NCI-H187 (cell line): ENCODE measurements around the gene CARHSP1.
"Not testable (repeated sequence)": the region's sequence is repeated elsewhere in the genome, so short reads cannot be mapped to it uniquely, and the experiment has no call there.

Source experiments
- DNase-seq, 2 experiments: peaks; one replicate each; lab custom pipeline; 2025; lab: John Stamatoyannopoulos, UW

Gene CARHSP1

DNA sequence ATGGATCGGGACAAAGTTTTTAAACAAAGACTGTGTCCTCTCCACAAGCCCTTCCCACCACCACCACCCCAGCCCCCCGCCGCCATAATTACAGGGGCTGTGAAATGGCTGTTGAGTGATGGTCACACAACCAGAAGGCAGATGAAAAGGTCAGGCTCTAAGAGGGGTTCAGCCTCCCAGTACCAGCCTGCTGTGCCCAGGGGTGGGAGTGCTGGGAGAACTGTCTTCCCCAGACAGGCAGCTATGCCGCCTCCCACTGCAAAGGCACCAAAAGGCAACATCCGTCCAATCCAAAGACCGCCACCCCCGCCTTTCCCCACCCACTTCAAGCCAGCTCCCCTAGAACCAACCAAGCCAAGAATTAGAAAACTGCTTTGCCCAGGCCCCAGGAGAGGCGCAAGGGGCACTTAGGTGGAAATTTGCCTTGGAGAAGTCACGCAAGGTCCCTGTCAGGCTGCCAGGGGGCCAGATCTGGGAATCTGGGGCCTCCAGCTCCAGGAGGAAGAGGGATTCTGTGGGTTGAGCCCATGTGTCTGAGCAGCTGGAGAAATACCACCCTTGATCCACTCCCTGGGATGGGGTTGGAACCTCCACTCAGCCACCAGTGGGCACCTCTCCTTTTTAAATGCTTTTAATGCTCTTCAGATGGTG is 14.4 kb downstream of the CARHSP1 start:
- no peak for DNase-seq

DNA sequence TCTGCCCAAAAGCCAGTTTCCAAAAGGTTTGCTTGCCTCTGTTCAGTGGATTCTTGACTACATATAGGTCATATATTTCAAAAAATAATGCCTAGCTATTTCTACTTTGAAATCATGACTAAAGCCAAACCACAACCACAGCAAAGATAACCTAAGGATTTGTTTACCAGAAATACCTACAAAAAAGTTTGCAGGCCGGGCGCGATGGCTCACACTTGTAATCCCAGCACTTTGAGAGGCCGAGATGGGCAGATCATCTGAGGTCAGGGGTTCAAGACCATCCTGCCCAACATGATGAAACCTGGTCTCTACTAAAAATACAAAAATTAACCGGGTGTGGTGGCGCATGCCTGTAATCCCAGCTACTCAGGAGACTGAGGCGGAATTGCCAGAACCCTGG is 15.2 kb downstream of the CARHSP1 start:
- no peak for DNase-seq

DNA sequence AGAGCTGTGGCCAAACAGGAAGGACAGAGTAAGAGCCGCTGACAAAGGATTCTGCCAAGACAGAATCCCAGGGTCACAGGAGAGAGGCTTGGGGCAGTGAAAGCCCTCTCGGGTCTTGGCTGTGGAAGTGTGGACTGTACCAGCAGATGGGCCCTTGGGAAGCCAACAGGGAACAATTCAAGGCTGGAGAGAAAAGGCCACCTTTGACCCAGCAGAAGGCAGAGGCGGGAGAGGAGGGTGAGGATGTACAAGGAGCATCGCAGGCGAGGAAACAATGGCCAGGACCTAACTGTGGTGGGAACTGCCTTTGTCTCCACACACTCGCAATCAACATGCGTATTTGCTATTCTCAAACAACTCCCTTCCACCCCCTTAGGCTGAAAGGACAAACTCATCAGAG is 15.7 kb downstream of the CARHSP1 start:
- DNase-seq: no peak

DNA sequence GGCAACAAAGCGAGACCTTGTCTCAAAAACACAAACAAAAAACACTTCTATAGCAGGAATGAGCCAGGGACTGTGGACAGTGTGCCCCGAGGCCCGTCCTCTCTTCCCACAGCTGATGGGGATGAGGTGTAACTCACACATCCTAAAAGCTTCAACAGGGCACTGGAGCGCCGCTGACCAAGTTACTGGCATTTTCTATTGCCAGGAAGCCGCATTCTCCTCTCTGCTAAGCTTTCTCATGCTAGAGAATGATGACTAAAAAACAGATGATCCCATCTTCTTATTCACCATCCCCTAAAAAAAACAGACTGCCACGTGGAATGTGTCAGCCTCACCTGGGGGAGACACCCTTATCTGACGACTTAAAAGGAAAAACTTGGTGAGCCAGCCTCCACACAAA is 16.3 kb downstream of the CARHSP1 start:
- no peak for DNase-seq

DNA sequence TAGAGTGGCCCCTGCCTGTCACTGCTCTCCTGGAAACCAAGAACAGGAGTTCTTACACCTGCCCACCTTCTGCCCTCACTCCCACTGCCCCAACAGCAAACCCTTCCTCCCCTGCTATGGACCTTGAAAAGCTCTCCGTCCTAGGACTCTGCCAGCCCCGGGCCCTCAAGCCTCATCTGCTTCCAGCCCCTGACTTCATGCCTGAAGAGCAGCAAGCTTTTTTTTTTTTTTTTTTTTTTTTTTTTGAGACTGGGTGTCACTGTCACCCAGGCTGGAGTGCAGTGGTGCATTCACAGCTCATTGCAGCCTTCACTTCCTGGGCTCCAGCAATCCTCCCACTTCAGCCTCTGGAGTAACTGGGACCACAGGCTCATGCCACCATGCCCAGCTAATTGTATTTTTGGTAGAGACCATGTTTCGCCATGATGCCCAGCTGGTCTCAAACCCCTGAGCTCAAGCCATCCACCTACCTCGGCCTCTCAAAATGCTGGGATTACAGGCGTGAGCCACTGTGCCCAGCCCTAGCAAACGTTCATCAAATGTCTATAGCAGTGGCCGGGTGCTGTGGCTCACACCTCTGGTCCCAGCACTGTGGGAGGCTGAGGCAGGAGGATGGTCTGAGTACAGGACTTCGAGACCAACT is 16.9 kb downstream of the CARHSP1 start:
- no peak for DNase-seq

DNA sequence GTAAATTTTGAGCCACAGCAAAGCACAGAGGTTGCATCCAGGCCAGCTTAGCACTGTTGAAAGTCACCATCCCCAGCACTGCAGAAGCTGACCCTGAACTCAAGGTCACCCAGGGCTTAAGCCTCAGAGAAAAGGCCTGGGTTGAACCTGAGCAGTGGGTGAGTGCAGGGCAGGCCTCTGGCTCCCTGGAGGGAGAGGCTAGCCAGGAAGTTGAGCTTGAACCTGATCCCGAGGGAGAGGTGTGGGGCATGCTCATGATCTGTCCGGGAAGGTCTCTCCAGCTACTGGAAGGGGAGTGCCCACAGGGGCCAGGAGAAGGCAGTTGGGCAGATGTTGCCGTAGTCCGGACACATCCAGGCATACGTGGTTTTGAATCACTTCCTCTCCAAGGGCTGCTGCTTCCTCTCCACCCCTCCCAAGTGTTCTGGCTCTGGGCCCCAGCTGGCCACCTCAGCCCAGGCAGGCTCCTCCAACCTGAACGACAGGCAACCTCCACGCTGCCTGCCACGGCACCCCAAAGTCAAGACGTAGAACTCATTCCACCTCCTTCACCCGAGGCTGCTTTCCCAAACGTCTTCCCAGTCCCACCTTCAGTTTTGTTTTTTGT is 18.4 kb downstream of the CARHSP1 start:
- DNase-seq: no peak

DNA sequence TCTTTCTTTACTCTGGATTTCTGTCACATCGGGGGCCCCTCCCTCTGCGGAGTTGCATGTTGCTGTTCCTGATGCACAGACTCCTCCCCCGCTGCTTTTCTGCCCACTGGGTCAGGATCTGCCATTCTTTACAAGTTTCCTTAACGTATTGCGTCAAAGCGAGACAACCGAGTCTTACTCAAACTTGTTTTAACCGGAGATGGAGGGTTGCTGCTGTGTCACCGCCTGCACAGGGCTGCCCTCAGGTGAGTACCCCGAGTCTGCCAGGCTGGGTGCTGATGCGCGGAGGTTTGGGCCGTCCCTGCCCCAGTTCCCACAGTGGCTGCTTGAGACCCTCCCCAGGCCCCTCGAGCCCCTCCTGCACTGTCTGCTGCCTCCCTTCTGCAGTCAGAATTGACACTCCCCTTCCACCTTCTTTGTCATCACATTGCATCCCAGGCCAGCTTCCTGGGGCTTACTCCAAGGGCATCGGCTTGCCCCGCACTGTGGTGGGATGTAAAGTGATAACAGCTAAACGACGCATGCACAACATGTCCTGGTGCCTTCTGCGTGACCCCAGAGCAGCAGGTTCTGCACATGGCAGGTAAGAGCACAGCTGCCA is 19.3 kb downstream of the CARHSP1 start:
- DNase-seq: no peak

DNA sequence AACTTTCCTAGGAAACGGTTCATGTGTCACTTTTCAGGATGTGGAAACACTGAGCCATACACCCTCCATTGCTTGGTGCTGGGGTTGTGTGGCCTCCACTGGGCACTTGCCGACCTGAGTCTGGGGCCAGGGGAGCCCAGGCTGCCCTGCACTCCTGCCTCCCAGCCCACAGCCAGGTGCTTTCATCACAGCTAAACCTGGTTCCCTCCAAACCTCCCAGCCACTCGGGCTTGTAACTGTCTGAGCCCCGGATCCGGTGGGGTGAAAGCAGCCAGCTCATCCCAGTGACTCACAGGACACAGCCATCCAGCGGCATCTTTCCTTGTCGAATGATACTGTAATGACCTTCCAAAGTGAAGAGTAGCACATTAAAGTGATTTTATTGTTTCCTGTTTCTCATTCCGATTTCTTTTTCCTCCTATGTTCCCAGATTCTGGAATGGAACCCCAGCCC is 19.8 kb downstream of the CARHSP1 start:
- no peak for DNase-seq

DNA sequence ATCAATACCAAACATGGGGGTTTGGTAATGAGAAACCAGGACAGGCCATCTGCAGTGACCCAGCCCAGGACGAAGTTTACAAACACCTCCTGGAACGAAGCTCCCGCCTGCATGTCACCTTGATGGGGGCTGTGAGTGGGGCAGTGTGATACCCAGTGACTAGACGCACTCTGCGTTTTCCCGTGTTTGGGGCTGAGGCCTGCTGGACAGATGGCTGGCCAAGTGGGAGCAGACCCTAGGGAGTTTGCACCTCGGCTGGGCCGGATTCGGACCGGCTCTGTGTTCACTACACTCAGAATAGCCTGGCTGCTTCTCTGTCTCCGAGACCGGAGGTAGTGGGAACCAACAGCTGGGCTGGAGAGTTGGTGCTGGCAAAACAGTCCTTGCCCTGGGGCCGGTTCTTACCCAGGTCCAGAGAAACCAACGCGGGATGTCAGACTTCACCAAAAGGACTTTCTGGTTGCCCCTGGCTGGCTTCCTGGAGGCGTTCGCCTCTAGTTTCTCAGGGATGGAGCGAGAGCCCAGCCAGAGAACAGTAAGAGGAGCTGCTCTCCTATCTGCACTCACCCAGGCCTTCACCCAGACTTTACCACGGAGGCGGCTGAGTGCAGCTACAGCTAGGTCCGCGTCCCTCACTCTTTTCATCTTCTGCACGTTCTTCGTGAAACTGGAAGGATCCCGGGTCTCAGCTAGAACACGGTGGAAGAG is 20.4 kb downstream of the CARHSP1 start:
- DNase-seq: no peak

DNA sequence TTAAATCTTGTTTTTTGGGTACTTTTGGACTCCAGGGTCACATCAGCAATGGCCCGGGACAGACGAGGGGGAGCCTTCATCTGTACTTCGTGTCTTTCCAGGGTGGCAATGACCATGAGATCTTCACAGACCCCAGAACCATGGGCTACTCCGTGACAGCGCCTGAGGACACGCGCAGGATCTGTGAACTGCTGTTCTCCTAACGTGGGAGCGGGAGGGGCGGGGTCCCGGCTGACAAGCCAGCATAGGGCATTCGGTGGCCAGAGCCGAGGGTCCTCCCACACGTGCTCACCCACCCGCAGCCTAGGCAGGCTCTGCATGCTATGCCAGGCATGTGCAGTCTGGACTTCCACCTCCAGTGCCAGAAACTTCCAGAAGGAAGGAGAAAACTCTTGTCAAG is 21.2 kb downstream of the CARHSP1 start:
- no peak for DNase-seq

DNA sequence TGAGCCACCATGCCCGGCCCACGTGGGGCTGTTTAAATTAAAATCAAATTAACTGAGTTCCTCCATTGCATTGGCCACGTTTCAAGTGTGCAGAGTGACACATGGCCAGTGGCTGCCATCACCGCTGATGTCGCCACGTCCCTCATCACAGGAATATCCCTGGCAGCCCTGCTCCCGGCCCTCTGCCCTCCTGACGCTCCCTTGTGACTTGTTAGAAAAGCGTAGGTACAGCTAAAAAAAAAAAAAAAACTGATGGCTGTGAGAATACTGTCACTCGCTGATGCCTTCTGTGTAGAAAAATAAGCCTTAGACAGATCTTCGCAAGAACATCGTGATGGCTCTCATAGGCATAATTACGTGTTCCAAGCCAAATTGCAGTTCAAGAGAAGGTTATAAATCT is 21.7 kb downstream of the CARHSP1 start:
- DNase-seq: no peak

DNA sequence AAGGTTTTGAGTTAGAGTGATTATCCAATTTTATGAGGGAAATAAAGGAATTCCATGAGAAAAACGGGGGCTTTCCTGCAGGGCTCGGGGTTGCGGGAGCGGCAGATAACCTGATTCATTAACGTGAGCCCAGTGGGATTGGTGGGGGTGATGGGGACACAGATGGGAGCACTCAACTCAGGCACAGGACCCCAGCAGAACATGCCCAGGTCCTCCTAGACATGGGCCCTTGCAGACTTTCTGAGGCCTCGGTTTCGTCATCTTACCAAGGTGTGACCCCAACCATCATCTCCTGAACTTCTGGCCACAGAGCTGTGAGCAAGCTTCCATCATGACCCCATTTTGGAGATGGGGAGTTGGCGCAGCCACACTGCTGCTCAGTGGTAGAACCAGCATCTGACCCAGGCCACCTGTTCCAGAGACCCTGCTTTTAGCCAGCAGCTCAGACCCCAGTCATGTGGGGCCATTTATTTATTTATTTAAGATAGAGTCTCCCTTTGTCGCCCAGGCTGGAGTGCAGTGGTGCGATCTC is 22.3 kb downstream of the CARHSP1 start:
- DNase-seq: no peak

DNA sequence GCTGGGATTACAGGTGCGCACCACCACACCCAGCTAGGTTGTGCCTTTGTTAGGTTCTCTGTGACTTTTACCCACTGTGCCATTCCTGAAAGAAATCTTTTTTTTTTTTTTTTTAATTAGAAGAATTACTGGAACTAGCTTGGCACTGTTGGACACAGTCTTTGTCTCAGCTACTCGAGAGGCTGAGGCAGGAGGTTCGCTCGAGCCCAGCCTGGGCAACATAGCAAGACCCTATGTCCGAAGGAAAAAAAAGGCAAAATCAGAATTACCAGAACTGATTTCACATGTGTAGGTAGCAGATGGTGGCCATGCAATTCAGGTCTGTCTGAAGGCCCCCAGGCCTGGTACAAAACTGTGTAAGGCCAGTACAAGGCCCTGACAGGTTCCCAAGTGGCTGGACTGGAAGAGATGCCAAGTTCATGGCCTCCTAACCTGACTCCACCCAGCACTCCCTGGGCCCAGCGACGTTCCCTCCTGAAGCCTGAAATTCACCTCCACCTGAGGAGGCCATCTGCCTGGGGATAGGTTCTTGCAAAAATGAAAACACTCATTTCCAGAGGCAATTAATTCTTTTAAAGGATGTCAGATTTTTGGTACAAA is 23.0 kb downstream of the CARHSP1 start:
- DNase-seq: no peak

DNA sequence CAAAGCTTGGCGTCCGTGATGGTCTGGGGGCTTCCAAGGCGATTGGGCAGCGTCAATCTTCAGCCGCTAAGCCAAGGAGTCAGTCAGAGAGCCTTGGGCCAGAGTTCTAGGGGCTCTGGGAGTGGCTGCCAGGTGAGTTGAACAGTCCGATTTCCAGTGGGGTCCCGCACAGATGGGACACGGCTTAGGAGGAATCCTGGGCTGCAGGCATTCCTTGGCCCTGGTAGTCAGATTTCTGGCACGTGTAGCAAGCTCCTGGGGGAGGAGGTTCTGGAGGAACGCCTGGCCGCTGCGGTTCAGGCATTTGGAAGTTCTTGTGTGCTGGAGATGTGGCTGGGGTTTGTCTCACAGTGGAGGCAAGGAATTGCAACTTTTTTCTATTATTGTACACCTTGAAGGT is 25.5 kb downstream of the CARHSP1 start:
- not testable (repeated sequence) for DNase-seq

DNA sequence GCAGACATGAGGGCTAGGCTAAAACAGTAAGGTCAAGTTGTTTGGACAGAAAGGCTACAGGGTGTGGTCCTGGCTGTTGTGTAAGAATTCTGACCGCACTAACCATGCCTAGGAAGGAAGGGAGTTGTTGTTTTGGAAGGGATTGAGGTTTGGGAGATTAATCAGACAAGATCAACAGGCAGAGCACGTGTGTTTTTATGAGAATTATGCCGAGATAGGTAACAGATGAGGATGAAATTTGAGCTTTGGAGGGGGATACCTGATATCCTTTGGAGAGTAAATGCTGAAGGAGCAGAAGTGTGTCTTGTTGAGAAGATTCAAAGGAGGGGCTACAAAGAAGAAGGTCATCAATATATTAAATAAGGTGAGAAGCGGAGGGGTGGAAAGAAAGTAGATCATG is 26.8 kb downstream of the CARHSP1 start:
- DNase-seq: not testable (repeated sequence)

DNA sequence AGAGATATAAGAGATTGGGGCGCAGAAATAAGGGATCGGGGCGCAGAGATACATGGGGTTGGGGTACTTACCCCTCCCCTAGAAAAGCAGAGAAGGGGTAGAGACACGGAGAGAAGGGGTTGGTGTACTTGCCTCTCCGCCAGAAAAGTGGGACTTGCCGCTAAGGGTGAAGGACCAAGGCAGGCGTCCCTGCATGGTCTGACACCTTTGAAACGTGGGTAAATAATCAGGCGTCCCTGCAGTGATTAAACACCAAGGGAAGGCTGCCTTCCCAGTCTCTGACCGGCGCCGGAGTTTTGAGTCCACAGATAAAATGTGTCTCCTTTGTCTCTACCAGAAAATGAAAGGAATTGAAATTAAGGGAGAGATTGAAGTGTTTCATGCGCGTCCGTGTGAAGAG is 31.2 kb downstream of the CARHSP1 start:
- DNase-seq: not testable (repeated sequence)

DNA sequence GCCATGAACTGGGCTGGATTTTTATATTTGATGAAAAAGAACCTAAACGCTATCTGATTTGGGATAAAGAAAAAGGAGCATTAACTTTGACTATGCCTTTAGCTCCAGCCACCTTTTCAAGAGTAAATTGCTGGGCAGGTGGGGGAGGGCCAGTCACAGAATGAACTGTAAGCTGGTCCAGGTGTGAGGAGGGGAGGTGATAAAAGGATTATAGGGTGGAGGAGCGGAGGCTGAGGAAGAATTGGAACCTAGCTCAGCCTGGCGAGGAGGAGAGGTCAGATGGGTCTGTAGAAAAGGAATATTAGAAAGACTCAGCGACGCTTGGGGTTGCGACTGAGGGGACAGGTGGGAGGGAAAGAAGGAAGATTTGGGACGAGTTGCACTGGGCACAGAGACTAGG is 32.0 kb downstream of the CARHSP1 start:
- not testable (repeated sequence) for DNase-seq

DNA sequence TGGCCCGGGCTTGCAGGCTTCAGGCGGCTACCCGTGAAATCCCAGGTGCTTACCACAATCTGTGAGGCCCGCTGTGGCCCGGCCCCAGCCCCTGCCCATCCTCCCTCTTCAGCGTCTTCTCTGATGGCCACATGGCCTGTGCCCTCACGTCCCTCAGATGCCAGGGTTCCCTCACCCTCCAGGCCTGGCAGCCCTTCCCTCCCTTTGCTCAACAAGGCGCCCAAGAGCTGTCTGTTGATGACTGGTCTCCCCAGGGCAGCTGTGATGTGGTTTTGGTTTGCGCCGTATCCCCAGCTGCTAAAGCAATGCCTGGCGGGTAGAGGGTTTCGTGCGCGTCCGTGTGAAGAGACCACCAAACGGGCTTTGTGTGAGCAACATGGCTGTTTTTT is 36.1 kb downstream of the CARHSP1 start:
- DNase-seq: no peak

DNA sequence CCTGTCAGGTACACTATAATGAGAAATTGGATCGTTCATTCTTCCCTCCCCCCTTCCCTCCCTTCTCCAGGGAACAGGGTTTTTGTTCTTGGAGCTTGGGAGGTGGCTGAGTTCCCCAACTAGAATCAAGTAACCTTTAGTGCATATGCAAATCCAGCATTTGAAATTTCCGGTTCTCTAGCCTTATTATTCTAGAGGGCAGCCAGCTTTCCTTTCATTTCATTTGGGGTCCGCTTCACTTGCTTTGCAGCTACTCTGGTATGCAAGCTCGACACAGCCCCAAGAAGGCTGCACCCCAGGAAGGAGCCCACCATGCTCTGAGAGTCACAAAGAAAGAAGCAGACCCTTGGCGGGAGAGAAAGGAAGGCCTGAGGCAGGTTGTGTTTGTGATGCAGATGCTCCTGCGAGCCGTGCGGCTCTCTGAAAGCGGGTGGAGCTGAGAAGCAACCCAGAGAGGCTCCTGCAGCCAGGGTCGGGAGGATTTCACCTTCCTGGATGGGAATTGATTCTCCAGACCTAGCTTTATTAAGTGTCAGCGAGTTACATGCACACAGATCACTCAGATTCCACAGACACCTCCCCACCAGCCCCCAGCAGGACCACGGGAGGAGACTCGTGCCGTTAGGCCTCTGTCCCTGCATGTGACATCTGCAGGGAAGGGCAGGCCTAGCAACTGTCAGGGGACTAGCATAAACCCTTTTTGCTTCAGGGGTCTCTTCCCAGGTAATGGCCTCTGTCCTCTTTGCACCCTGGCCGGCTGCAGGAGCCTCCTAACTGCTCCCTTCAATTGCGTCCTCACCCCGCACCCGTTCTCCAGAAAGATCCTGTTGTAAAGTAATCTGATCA is 36.7 kb downstream of the CARHSP1 start:
- no peak for DNase-seq

DNA sequence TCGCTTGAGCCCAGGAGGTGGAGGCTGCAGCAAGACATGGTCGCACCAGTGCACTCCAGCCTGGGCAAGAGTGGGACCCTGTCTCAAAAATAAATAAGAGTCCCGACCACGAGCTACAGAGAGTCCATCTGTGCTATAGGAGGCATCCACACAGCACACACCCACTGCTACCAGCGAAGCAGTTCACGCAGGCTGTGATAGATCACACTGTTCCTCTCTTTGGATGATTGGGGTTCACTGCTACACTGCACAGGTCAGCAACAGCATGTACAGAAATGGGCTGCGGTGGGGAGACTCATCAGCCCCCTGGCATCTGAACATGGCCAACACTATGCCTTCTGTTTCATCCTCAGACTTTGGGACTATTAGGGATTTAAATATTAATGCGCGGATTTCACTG is 37.4 kb downstream of the CARHSP1 start:
- no peak for DNase-seq
